ENCODE measurements around the gene DPYSL5.

GRCh38 chr2:26982102-26982742, 134.3 kb downstream of the DPYSL5 start:
- TF ChIP-seq TEAD3 (CRISPR knock-in tag; optimal IDR thresholded peaks at IDR 0.05; ENCODE audit: borderline replicate concordance) (peak; percentile 66), MZF1 (CRISPR knock-in tag; IDR thresholded peaks at IDR 0.05; ENCODE audit: borderline replicate concordance) (no peak), MAFF (IDR thresholded peaks at IDR 0.05; ENCODE audit: low read depth, low read length) (no peak), ZFAT (CRISPR knock-in tag; conservative IDR thresholded peaks at IDR 0.05) (no peak), ZFY (CRISPR knock-in tag; IDR thresholded peaks at IDR 0.05) (peak; percentile 44; the same call in 1 of the 2 replicates), POLR2AphosphoS5 (IDR thresholded peaks at IDR 0.05; ENCODE audit: low read depth, low read length) (no peak)

All from HepG2 (cell line).